Measurements from ENCODE around the gene PTPRD.

Gene PTPRD

DNA sequence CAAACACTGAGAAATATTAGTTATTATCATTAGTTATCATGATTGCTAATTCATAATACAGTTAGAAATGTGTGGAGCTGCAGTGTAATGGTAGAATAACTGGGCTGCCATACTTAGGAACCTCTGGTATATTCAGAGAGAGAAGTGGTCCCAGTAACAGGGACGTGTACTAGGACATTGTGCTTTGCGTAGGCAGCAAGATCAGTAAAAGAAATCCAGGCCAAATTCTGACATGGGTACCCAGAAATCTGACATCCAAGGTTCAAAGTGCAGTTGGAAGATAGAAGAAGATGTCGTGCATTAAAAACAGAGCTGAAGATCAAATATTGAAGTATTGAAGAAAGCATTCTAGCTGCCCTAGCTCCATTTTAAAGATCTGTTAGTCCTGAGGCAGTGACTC is 1652.5 kb downstream of the PTPRD start:
- TF ChIP-seq, protein P1, sequence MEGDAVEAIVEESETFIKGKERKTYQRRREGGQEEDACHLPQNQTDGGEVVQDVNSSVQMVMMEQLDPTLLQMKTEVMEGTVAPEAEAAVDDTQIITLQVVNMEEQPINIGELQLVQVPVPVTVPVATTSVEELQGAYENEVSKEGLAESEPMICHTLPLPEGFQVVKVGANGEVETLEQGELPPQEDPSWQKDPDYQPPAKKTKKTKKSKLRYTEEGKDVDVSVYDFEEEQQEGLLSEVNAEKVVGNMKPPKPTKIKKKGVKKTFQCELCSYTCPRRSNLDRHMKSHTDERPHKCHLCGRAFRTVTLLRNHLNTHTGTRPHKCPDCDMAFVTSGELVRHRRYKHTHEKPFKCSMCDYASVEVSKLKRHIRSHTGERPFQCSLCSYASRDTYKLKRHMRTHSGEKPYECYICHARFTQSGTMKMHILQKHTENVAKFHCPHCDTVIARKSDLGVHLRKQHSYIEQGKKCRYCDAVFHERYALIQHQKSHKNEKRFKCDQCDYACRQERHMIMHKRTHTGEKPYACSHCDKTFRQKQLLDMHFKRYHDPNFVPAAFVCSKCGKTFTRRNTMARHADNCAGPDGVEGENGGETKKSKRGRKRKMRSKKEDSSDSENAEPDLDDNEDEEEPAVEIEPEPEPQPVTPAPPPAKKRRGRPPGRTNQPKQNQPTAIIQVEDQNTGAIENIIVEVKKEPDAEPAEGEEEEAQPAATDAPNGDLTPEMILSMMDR (IDR thresholded peaks at IDR 0.05; ENCODE audit: low read depth, low read length, missing control alignments) = no peak
- DNase-seq (ENCODE audit: extremely low read depth, low read depth) = no peak
- no peak overlapping the region for H3K4me3 ChIP-seq (replicated peaks; ENCODE audit: low read depth, low read length)

DNA sequence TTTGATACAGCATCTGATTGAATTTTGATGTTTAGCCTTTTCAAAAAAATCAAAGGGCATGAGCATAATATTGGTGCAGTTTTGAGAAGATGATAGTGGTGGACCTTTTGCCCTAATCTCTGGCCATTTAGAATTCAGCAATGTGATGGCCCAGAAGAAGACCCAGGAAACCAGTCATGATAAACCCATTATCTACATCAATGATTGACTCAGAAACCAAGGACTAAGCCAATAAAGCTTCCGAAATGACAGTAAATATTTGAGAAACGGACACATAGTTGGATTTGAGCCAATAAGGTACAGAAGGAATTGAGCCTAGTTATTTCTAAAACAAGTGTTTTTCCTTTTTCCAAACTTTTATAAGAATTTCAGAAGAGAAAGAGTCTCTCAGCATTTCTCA is 1654.4 kb downstream of the PTPRD start:
- TF ChIP-seq, protein P1 (IDR thresholded peaks at IDR 0.05; ENCODE audit: low read depth, low read length, missing control alignments) = no peak
- H3K4me3 ChIP-seq (replicated peaks; ENCODE audit: low read depth, low read length) = no peak overlapping the region
- no peak for DNase-seq (ENCODE audit: extremely low read depth, low read depth)

DNA sequence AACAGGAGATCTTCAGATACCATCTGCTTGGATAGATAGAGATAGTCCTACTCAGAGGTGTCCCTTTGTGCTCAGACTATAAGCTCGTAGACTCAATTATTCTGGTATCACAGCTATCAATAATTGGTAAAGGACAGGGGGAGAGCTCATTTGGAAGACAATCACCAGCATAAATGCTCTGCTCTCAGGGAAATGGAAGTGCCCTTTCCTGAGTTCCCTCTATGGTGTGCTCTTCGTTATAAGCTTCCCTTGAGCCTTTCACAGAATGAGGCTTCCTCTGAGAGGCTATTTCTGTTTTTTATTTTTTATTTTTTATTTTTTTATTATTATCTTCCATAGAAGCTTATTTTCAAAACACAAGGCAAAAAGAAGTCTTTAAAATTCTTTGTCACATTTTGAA is 1657.5 kb downstream of the PTPRD start:
- TF ChIP-seq, protein P1 (IDR thresholded peaks at IDR 0.05; ENCODE audit: low read depth, low read length, missing control alignments) = no peak
- no peak overlapping the region for H3K4me3 ChIP-seq (replicated peaks; ENCODE audit: low read depth, low read length)
- DNase-seq (ENCODE audit: extremely low read depth, low read depth) = no peak

DNA sequence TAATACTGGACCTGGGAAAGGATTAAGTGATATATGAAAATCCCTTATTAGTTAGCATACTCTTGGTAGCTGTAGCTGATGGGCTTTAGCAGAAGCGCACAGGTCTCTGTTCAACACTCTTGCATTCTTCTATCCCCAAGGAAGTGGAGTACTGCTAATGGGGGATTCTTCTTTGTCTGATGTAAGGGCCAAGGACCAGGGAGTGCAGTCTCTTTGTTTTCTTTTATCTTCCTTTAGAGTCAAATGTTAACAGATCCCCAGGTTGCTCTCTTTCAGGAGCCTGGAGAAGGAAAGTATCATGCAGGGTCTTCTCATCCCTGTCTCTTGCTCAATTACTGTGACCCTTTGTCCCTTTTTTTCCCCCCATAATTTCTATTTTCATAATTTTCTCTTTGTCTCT is 1666.3 kb downstream of the PTPRD start:
- DNase-seq (ENCODE audit: extremely low read depth, low read depth) = no peak
- TF ChIP-seq, protein P1 (IDR thresholded peaks at IDR 0.05; ENCODE audit: low read depth, low read length, missing control alignments) = no peak
- H3K4me3 ChIP-seq (replicated peaks; ENCODE audit: low read depth, low read length) = no peak overlapping the region

DNA sequence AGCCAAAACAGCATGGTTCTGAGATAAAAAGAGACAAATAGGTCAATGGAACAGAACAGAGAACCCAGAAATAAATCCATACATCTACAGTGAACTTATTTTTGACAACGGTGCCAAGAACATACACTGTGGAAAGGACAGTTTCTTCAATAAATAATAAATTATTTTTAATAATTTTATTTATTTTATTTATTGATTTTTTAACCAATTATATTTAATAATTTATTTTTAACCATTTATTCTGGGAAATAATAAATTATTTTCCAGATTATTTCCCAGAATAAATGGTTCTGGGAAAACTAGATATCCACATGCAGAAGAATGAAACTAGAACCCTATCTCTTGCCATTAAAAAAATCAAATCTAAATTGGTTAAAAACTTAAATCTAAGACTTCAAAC is 1669.4 kb downstream of the PTPRD start:
- TF ChIP-seq, protein P1 (IDR thresholded peaks at IDR 0.05; ENCODE audit: low read depth, low read length, missing control alignments) = no peak
- H3K4me3 ChIP-seq (replicated peaks; ENCODE audit: low read depth, low read length) = no peak overlapping the region
- no peak for DNase-seq (ENCODE audit: extremely low read depth, low read depth)

DNA sequence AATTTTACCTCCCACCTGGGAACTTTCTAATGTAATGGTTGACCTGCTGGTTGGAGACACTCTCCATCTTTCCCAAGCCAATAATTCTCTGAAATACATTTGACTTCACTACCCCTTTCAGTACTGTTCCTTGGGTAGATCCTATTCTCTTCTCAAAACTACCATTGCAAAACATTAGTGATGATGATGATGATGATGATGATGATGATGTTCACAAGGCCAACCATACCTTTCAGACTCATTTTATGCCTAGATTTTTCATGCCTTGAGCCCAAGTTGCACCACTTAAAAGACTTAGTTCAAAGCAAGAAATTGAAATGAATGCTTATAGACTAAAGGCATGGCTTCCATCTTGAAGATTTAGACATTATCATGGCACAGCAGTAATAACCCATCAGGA is 1672.2 kb downstream of the PTPRD start:
- TF ChIP-seq, protein P1 (IDR thresholded peaks at IDR 0.05; ENCODE audit: low read depth, low read length, missing control alignments) = no peak
- DNase-seq (ENCODE audit: extremely low read depth, low read depth) = no peak
- H3K4me3 ChIP-seq (replicated peaks; ENCODE audit: low read depth, low read length) = no peak overlapping the region

DNA sequence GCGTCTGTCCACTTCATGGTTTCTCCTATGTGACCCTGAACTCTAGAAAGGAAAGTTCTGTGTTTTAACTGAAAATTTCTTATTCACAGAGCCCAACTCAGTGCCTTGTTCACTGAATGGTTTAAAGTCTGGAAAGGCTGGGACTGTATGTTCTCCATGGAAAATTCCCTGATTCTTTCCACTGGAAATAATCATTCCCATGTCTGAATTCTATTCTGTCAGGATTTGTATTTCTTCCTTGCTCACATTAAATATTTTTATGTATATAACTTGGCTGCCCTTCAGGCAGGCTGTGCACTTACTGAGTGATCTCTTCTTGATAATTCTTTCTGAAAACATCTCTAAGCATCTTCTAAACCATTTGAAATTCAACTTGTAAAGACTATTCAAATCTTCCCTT is 1686.3 kb downstream of the PTPRD start:
- TF ChIP-seq, protein P1 (IDR thresholded peaks at IDR 0.05; ENCODE audit: low read depth, low read length, missing control alignments) = no peak
- DNase-seq (ENCODE audit: extremely low read depth, low read depth) = no peak
- no peak overlapping the region for H3K4me3 ChIP-seq (replicated peaks; ENCODE audit: low read depth, low read length)
